Measurements from ENCODE around the gene KLHL10. TPM values are rescaled to one million over a fixed set of nuclear protein-coding genes. Genes with fewer than 3 reads are reported as not detected.

Gene KLHL10
- total RNA-seq, 3 donors from 2014 or later (not counting 1 experiment from before 2014, with no cell fraction given) = not detected

DNA sequence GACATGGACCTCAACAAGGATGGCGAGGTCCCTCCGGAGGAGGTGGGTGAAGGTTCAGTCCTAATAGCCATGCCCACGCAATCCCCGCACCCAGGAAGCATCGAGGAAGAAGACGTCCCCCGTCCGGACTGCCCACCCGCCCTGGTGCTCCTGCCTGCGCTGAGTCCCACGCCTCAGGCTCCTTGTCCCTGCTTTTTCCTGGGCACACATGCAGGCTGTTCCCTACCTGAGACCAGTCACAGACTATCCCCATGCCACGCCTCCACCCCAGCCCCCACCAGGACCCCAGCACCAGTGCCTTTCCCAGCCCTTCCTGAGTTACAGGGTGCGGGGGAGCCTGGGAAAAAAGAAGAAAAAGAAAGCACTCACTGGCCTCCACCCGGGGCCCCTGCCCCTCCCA lies 15.8 kb upstream of the KLHL10 start:
- no peak overlapping the region for H3K27ac ChIP-seq (ENCODE audit: low read length)
- no peaks in the 10 kb centered on the region for H3K27me3 ChIP-seq (ENCODE audit: control insufficient read depth, insufficient read depth, low read length)
- no peaks in the 10 kb centered on the region for H3K36me3 ChIP-seq (ENCODE audit: control insufficient read depth, insufficient read depth, low read length)
- H3K4me3 Mint-ChIP-seq = no peak overlapping the region
- no peak for ATAC-seq
- TF ChIP-seq, protein P1, sequence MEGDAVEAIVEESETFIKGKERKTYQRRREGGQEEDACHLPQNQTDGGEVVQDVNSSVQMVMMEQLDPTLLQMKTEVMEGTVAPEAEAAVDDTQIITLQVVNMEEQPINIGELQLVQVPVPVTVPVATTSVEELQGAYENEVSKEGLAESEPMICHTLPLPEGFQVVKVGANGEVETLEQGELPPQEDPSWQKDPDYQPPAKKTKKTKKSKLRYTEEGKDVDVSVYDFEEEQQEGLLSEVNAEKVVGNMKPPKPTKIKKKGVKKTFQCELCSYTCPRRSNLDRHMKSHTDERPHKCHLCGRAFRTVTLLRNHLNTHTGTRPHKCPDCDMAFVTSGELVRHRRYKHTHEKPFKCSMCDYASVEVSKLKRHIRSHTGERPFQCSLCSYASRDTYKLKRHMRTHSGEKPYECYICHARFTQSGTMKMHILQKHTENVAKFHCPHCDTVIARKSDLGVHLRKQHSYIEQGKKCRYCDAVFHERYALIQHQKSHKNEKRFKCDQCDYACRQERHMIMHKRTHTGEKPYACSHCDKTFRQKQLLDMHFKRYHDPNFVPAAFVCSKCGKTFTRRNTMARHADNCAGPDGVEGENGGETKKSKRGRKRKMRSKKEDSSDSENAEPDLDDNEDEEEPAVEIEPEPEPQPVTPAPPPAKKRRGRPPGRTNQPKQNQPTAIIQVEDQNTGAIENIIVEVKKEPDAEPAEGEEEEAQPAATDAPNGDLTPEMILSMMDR (IDR thresholded peaks at IDR 0.05) = no peak
- H3K27me3 Mint-ChIP-seq (ENCODE audit: low read depth in 2 of 2) = no peaks in the 10 kb centered on the region
- no peak overlapping the region for H3K4me3 ChIP-seq (ENCODE audit: low read length)
- intact Hi-C loops (cut with micrococcal nuclease) = no loop called here
- no peaks in the 10 kb centered on the region for H3K9me3 ChIP-seq (ENCODE audit: control insufficient read depth, insufficient read depth, low read length)
- no peak overlapping the region for H3K27ac Mint-ChIP-seq
- no peaks in the 10 kb centered on the region for H3K9me3 Mint-ChIP-seq
- no peaks in the 10 kb centered on the region for H3K36me3 Mint-ChIP-seq
- H3K4me1 Mint-ChIP-seq = no peaks in the 10 kb centered on the region
- H3K4me1 ChIP-seq (ENCODE audit: control insufficient read depth, insufficient read depth, low read length) = no peaks in the 10 kb centered on the region
- no peak for DNase-seq
- 89% methylated on average over 14 of the region's 14 CpGs for WGBS (ENCODE audit: insufficient coverage)

DNA sequence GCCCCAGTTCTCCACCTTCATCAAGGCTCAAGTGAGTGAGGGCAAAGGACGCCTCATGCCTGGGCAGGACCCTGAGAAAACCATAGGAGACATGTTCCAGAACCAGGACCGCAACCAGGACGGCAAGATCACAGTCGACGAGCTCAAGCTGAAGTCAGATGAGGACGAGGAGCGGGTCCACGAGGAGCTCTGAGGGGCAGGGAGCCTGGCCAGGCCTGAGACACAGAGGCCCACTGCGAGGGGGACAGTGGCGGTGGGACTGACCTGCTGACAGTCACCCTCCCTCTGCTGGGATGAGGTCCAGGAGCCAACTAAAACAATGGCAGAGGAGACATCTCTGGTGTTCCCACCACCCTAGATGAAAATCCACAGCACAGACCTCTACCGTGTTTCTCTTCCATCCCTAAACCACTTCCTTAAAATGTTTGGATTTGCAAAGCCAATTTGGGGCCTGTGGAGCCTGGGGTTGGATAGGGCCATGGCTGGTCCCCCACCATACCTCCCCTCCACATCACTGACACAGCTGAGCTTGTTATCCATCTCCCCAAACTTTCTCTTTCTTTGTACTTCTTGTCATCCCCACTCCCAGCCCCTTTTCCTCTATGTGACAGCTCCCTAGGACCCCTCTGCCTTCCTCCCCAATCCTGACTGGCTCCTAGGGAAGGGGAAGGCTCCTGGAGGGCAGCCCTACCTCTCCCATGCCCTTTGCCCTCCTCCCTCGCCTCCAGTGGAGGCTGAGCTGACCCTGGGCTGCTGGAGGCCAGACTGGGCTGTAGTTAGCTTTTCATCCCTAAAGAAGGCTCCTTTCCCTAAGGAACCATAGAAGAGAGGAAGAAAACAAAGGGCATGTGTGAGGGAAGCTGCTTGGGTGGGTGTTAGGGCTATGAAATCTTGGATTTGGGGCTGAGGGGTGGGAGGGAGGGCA lies 15.1 kb upstream of the KLHL10 start:
- no peaks in the 10 kb centered on the region for H3K9me3 ChIP-seq (ENCODE audit: control insufficient read depth, insufficient read depth, low read length)
- ATAC-seq = no peak
- no peak overlapping the region for H3K27ac ChIP-seq (ENCODE audit: low read length)
- Mint-ChIP-seq H3K36me3 (no peaks in the 10 kb centered on the region), H3K27me3 (ENCODE audit: low read depth in 2 of 2) (no peaks in the 10 kb centered on the region), H3K27ac (no peak overlapping the region), H3K9me3 (no peaks in the 10 kb centered on the region), H3K4me3 (no peak overlapping the region), H3K4me1 (no peaks in the 10 kb centered on the region)
- intact Hi-C loops (cut with micrococcal nuclease) = no loop called here
- 90% methylated on average over 12 of the region's 12 CpGs for WGBS (ENCODE audit: insufficient coverage)
- H3K4me1 ChIP-seq (ENCODE audit: control insufficient read depth, insufficient read depth, low read length) = no peaks in the 10 kb centered on the region
- H3K4me3 ChIP-seq (ENCODE audit: low read length) = no peak overlapping the region
- DNase-seq = no peak
- H3K27me3 ChIP-seq (ENCODE audit: control insufficient read depth, insufficient read depth, low read length) = no peaks in the 10 kb centered on the region
- TF ChIP-seq, protein P1 (IDR thresholded peaks at IDR 0.05) = no peak
- no peaks in the 10 kb centered on the region for H3K36me3 ChIP-seq (ENCODE audit: control insufficient read depth, insufficient read depth, low read length)

DNA sequence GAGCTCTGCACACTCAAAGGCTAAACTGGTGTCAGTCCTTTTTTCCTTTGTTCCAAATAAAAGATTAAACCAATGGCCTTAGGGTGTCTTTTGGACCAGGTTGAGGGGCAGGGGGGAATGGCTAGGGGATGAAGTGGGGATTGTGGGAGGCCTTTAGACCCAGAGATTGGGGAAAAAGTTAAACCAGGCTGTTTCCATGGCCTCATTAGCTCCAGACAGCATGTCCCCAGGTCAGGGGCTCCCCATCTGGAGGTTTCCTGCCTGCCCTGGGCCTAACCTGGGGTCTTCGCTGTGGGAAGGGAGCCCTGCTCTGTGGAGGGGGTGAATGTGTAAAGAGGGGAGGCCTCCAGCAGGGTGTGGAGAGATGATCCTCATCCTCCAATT lies 14.5 kb upstream of the KLHL10 start:
- Histone ChIP-seq H3K4me1 (ENCODE audit: control insufficient read depth, insufficient read depth, low read length) (no peaks in the 10 kb centered on the region), H3K9me3 (ENCODE audit: control insufficient read depth, insufficient read depth, low read length) (no peaks in the 10 kb centered on the region), H3K36me3 (ENCODE audit: control insufficient read depth, insufficient read depth, low read length) (no peaks in the 10 kb centered on the region), H3K27ac (ENCODE audit: low read length) (no peak overlapping the region), H3K27me3 (ENCODE audit: control insufficient read depth, insufficient read depth, low read length) (no peaks in the 10 kb centered on the region), H3K4me3 (ENCODE audit: low read length) (no peak overlapping the region)
- intact Hi-C loops (cut with micrococcal nuclease) = no loop called here
- Mint-ChIP-seq H3K27ac (no peak overlapping the region), H3K9me3 (no peaks in the 10 kb centered on the region), H3K4me3 (no peak overlapping the region), H3K36me3 (no peaks in the 10 kb centered on the region), H3K4me1 (no peaks in the 10 kb centered on the region), H3K27me3 (ENCODE audit: low read depth in 2 of 2) (no peaks in the 10 kb centered on the region)
- TF ChIP-seq, protein P1 (IDR thresholded peaks at IDR 0.05) = no peak
- ATAC-seq (no peak), DNase-seq (no peak)
- WGBS (ENCODE audit: insufficient coverage) = 100% methylated on average over 1 of the region's 1 CpG

All from natural killer cell (primary cell).